Neuronal stem cell (in vitro differentiated cells): Measurements from ENCODE around the gene TCFL5.

Source experiments
- DNase-seq: peaks from one replicate; pipeline ENCODE4 v3.0.0-alpha.2; 2013; ENCODE audit warnings: low spot score
- H2AFZ ChIP-seq: one replicate; pipeline ENCODE4 v1.6.1; 2013; ENCODE audit warnings: mild to moderate bottlenecking, low read length, inconsistent platforms
- H2AK5ac ChIP-seq: 2 replicates; pipeline ENCODE4 v1.6.1; 2013; ENCODE audit warnings: low read depth, mild to moderate bottlenecking, inconsistent platforms, low read length, moderate library complexity, mixed read lengths
- H2BK120ac ChIP-seq: 2 replicates; pipeline ENCODE4 v1.6.1; 2013; ENCODE audit warnings: low read depth, mild to moderate bottlenecking, inconsistent platforms, low read length, moderate library complexity, mixed read lengths
- H2BK12ac ChIP-seq: one replicate; pipeline ENCODE4 v1.6.1; 2013; ENCODE audit warnings: low read length, inconsistent platforms
- H2BK15ac ChIP-seq: 2 replicates; pipeline ENCODE4 v1.6.1; 2013; ENCODE audit warnings: mild to moderate bottlenecking, low read length, inconsistent platforms, mixed read lengths
- H2BK5ac ChIP-seq: one replicate; pipeline ENCODE4 v1.6.1; 2013; ENCODE audit warnings: inconsistent platforms, mild to moderate bottlenecking, low read length, moderate library complexity
- H3K14ac ChIP-seq: one replicate; pipeline ENCODE4 v1.6.1; 2013; ENCODE audit warnings: low read length, inconsistent platforms
- H3K18ac ChIP-seq: 2 replicates; pipeline ENCODE4 v1.6.1; 2013; ENCODE audit warnings: low read length, inconsistent platforms
- H3K23ac ChIP-seq: 2 replicates; pipeline ENCODE4 v1.6.1; 2013; ENCODE audit warnings: low read depth, mild to moderate bottlenecking, mixed read lengths, low read length, inconsistent platforms; ENCODE audit not compliant: poor library complexity
- H3K27ac ChIP-seq: replicated peaks from 3 replicates; pipeline ENCODE4 v1.5.1; 2013; ENCODE audit warnings: low read length, inconsistent platforms
- H3K27me3 ChIP-seq, 3 experiments: 2 replicates each; pipeline ENCODE4 v1.6.1; 2013; ENCODE audit warnings: low read length in 3 of 3, mild to moderate bottlenecking in 2 of 3, inconsistent platforms in 1 of 3, low read depth in 1 of 3, mixed read lengths in 1 of 3, moderate library complexity in 1 of 3; ENCODE audit not compliant: control insufficient read depth in 3 of 3, insufficient read depth in 3 of 3
- H3K36me3 ChIP-seq, 2 donors: replicated peaks in 1 of 2; 2 replicates each; pipeline ENCODE4 v1.6.1; 2013; ENCODE audit warnings: low read length in 2 of 2; ENCODE audit not compliant: control insufficient read depth in 2 of 2, insufficient read depth in 2 of 2
- H3K4ac ChIP-seq: 2 replicates; pipeline ENCODE4 v1.6.1; 2013; ENCODE audit warnings: inconsistent platforms, mild to moderate bottlenecking, low read length, moderate library complexity
- H3K4me1 ChIP-seq, 2 donors: 1 replicate in 1 of 2; 2 replicates in 1 of 2; pipeline ENCODE4 v1.6.1; 2013; ENCODE audit warnings: low read length in 2 of 2, low read depth in 1 of 2; ENCODE audit not compliant: control insufficient read depth in 2 of 2, insufficient read depth in 1 of 2
- H3K4me2 ChIP-seq: one replicate; pipeline ENCODE4 v1.6.1; 2013; ENCODE audit warnings: mild to moderate bottlenecking, low read length, inconsistent platforms; ENCODE audit not compliant: insufficient read depth, poor library complexity, severe bottlenecking
- H3K4me3 ChIP-seq, 2 donors: 2 replicates each; pipeline ENCODE4 v1.5.1; 2013; ENCODE audit warnings: low read length in 2 of 2, mild to moderate bottlenecking in 2 of 2, inconsistent platforms in 1 of 2, moderate library complexity in 1 of 2
- H3K79me1 ChIP-seq: one replicate; pipeline ENCODE4 v1.6.1; 2013; ENCODE audit warnings: low read depth, mild to moderate bottlenecking, inconsistent platforms, low read length, moderate library complexity
- H3K9ac ChIP-seq: one replicate; pipeline ENCODE4 v1.6.1; 2013; ENCODE audit warnings: mild to moderate bottlenecking, low read depth, low read length, inconsistent platforms; ENCODE audit not compliant: poor library complexity
- H3K9me3 ChIP-seq, 2 donors: replicated peaks in 1 of 2; 2 replicates each; pipeline versions ENCODE3 to v1.6.1; 2013; ENCODE audit warnings: low read length in 2 of 2, mild to moderate bottlenecking in 2 of 2, inconsistent platforms in 1 of 2, low read depth in 1 of 2, mixed read lengths in 1 of 2, moderate library complexity in 1 of 2; ENCODE audit not compliant: control insufficient read depth in 2 of 2, insufficient read depth in 1 of 2
- H4K8ac ChIP-seq: one replicate; pipeline ENCODE4 v1.6.1; 2013; ENCODE audit warnings: low read depth, mild to moderate bottlenecking, inconsistent platforms, low read length, moderate library complexity
- H4K91ac ChIP-seq: one replicate; pipeline ENCODE4 v1.6.1; 2013; ENCODE audit warnings: low read length, low read depth, mild to moderate bottlenecking, inconsistent platforms; ENCODE audit not compliant: poor library complexity
- WGBS, 2 donors: extraction: QIAGEN DNeasy Blood & Tissue Kit; methylation state at CpG; one replicate each; pipeline ENCODE4 v1.1.7; 2013; ENCODE audit warnings: missing lambda C conversion rate in 2 of 2, mixed read lengths in 1 of 2; ENCODE audit not compliant: insufficient read length in 2 of 2, insufficient replicate concordance in 1 of 2; ENCODE audit errors: extremely low coverage in 2 of 2; 5-methylcytosine and 5-hydroxymethylcytosine counted together

Gene TCFL5

GRCh38 chr20:62894261-62894660 lies 32.6 kb upstream of the TCFL5 start:
- Histone ChIP-seq H3K18ac (no peak overlapping the region), H3K27ac (no peak overlapping the region), H2BK5ac (no peak overlapping the region), H3K27me3 (no peaks in the 10 kb centered on the region), H2AFZ (no peak overlapping the region), H2BK120ac (no peak overlapping the region), H3K9ac (no peak overlapping the region), H4K91ac (no peak overlapping the region), H2BK12ac (no peak overlapping the region), H3K4me1 (peaks cover 0 to 2% of the 10 kb centered on the region in 2 donors), H3K23ac (no peak overlapping the region), H3K14ac (no peak overlapping the region), H3K9me3 (peaks cover 0 to 2% of the 10 kb centered on the region in 2 donors), H4K8ac (no peak overlapping the region), H2BK15ac (no peak overlapping the region), H3K4me2 (no peak overlapping the region), H3K79me1 (no peaks in the 10 kb centered on the region), H3K4ac (no peak overlapping the region), H3K4me3 (no peak overlapping the region), H2AK5ac (no peak overlapping the region), H3K36me3 (peaks cover 41 to 90% of the 10 kb centered on the region in 2 donors)
- DNase-seq: no peak
- no CpG with 5 or more reads among the region's 14 CpGs for WGBS, 2 donors

DNA sequence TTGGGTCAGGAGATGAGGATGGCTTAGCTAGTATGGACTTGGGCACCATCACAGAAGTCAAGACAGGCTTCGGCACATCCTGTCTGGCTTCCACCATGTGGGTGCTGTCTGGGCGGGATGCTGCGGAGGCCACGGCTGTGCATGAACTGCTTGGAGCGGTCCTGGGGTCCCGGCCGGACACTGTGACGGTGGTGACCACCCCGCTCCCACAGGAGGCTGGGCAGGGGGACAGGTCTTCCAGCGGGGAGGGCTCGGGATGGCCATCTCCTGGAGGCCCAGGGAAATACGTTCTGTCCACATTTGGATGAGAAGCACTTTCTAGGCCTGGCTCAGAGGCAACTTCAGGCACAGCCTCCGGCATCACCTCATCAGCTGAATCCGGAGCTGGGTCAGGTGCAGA lies 32.1 kb upstream of the TCFL5 start:
- peaks cover 47 to 94% of the 10 kb centered on the region in 2 donors for H3K36me3 ChIP-seq

GRCh38 chr20:62892348-62893304 lies 31.0 kb upstream of the TCFL5 start:
- no peak overlapping the region for H3K4me3 ChIP-seq
- H2BK120ac ChIP-seq: no peak overlapping the region
- peaks cover 0 to 10% of the 10 kb centered on the region in 2 donors for H3K9me3 ChIP-seq
- no peak overlapping the region for H3K4ac ChIP-seq
- no peak for DNase-seq
- peaks cover 5% of the 10 kb centered on the region for H3K79me1 ChIP-seq
- H3K23ac ChIP-seq: no peak overlapping the region
- no peak overlapping the region for H4K8ac ChIP-seq
- H4K91ac ChIP-seq: no peak overlapping the region
- WGBS, 2 donors: no CpG with 5 or more reads among the region's 25 CpGs
- H3K36me3 ChIP-seq: peaks cover 56 to 100% of the 10 kb centered on the region in 2 donors
- no peak overlapping the region for H2BK5ac ChIP-seq
- H3K18ac ChIP-seq: no peak overlapping the region
- no peak overlapping the region for H2BK15ac ChIP-seq
- no peak overlapping the region for H3K14ac ChIP-seq
- H3K9ac ChIP-seq: no peak overlapping the region
- H3K4me2 ChIP-seq: no peak overlapping the region
- no peak overlapping the region for H2BK12ac ChIP-seq
- H2AFZ ChIP-seq: no peak overlapping the region
- H3K4me1 ChIP-seq: no peaks in the 10 kb centered on the region
- no peak overlapping the region for H3K27ac ChIP-seq
- H3K27me3 ChIP-seq: no peaks in the 10 kb centered on the region
- no peak overlapping the region for H2AK5ac ChIP-seq

More for the DNA sequence above, 32.1 kb upstream of the TCFL5 start:
- DNase-seq: no peak
- Histone ChIP-seq H2AFZ (no peak overlapping the region), H3K27ac (no peak overlapping the region), H4K8ac (no peak overlapping the region), H3K27me3 (no peaks in the 10 kb centered on the region), H3K4me3 (no peak overlapping the region), H3K4me1 (no peaks in the 10 kb centered on the region), H3K9ac (no peak overlapping the region), H3K79me1 (no peaks in the 10 kb centered on the region), H4K91ac (no peak overlapping the region), H2BK15ac (no peak overlapping the region), H3K18ac (no peak overlapping the region), H3K23ac (no peak overlapping the region), H2AK5ac (no peak overlapping the region), H3K4ac (no peak overlapping the region), H2BK12ac (no peak overlapping the region), H2BK5ac (no peak overlapping the region), H3K9me3 (peaks cover 0 to 3% of the 10 kb centered on the region in 2 donors), H3K14ac (no peak overlapping the region), H2BK120ac (no peak overlapping the region), H3K4me2 (no peak overlapping the region)
- no CpG with 5 or more reads among the region's 14 CpGs for WGBS, 2 donors

- Histone ChIP-seq H3K9ac (no peak overlapping the region), H2BK120ac (no peak overlapping the region), H2AK5ac (no peak overlapping the region), H3K79me1 (peaks cover 5% of the 10 kb centered on the region), H4K8ac (no peak overlapping the region), H3K9me3 (peaks cover 0 to 10% of the 10 kb centered on the region in 2 donors), H2AFZ (no peak overlapping the region), H3K4me1 (peaks cover 0 to 2% of the 10 kb centered on the region in 2 donors), H3K36me3 (peaks cover 62 to 100% of the 10 kb centered on the region in 2 donors), H2BK5ac (no peak overlapping the region), H3K27me3 (no peaks in the 10 kb centered on the region), H3K4me3 (no peak overlapping the region), H3K18ac (no peak overlapping the region), H4K91ac (no peak overlapping the region), H2BK15ac (no peak overlapping the region), H3K23ac (no peak overlapping the region), H3K14ac (no peak overlapping the region), H2BK12ac (no peak overlapping the region), H3K27ac (no peak overlapping the region), H3K4me2 (no peak overlapping the region), H3K4ac (no peak overlapping the region)
- DNase-seq: no peak
- no CpG with 5 or more reads among the region's 15 CpGs for WGBS, 2 donors
Observed at GRCh38 chr20:62891111-62891510, 29.5 kb upstream of the TCFL5 start.
